HepG2 (cell line): Measurements from ENCODE around the gene FAM174B. TPM values are rescaled to one million over a fixed set of nuclear protein-coding genes. Genes with fewer than 3 reads are reported as not detected.

Experiments used
- ATAC-seq: fragments of 200-7000 bp; cut with Tn5 transposase; 3 replicates; pipeline ENCODE4 v1.9.1; 2020; ENCODE audit warnings: mild to moderate bottlenecking, moderate library complexity
- BruUV-seq: library from RNA; stranded (reverse); fragments of 400-500 nt; replicated peaks from 2 replicates; lab custom pipeline; 2021; lab: Mats Ljungman, UMichigan
- CTCF ChIA-PET: fragments of 300-600 bp; formaldehyde crosslinking; extraction: SDS; loops from one replicate; lab custom pipeline; 2021; ENCODE audit warnings: low total read pairs, inconsistent platforms, low intra/inter-chr PET ratio; lab: Yijun Ruan, JAX
- POLR2A ChIA-PET: fragments of 350-600 bp; sonication (Branson Sonifier 250); formaldehyde crosslinking; loops from one replicate; lab custom pipeline; 2020; ENCODE audit warnings: antibody characterized with exemption, inconsistent platforms; lab: Yijun Ruan, JAX
- DNase-seq: peaks from one replicate; pipeline ENCODE4 v3.0.0-alpha.2; 2015; ENCODE audit warnings: low spot score
- FAIRE-seq: peaks from 3 replicates; lab custom pipeline; 2011; peaks lifted over from hg19 to GRCh38; lab: Jason Lieb, UNC
- H2AFZ ChIP-seq: one replicate; pipeline ENCODE4 v1.6.1; 2011; ENCODE audit warnings: low read length, inconsistent platforms
- H3K27ac ChIP-seq: fragments of 300-600 bp; 3 replicates; pipeline ENCODE4 v1.8.0; 2011; ENCODE audit warnings: mixed run types, mild to moderate bottlenecking, mixed read lengths, low read length, inconsistent platforms; ENCODE audit not compliant: insufficient read depth; ENCODE audit errors: extremely low read length
- H3K27me3 ChIP-seq, 2 experiments: fragments of 200-600 bp in 1 of 2; 2 replicates in 1 of 2; 3 replicates in 1 of 2; pipeline versions ENCODE4 v1.6.0 to v1.8.0; 2011; ENCODE audit warnings: low read length in 2 of 2, mild to moderate bottlenecking in 2 of 2, moderate library complexity in 2 of 2, inconsistent platforms in 1 of 2; ENCODE audit not compliant: insufficient read depth in 2 of 2, control insufficient read depth in 1 of 2
- H3K36me3 ChIP-seq, 2 experiments: fragments of 200-600 bp in 1 of 2; replicated peaks in 1 of 2; 2 replicates in 1 of 2; 3 replicates in 1 of 2; pipeline versions ENCODE4 v1.5.1 to v1.8.0; 2011; ENCODE audit warnings: low read length in 2 of 2, inconsistent platforms in 1 of 2; ENCODE audit not compliant: insufficient read depth in 2 of 2, control insufficient read depth in 1 of 2
- H3K4me1 ChIP-seq: 2 replicates; pipeline ENCODE4 v1.5.1; 2012; ENCODE audit warnings: low read length, inconsistent platforms; ENCODE audit not compliant: insufficient read depth
- H3K4me2 ChIP-seq: 2 replicates; pipeline ENCODE4 v1.6.0; 2011; ENCODE audit warnings: low read depth, low read length, inconsistent platforms
- H3K4me3 ChIP-seq, 3 experiments: fragments of 200-600 bp in 1 of 3; sonication (generic), shearing (Covaris generic) in 1 of 3; replicated peaks in 1 of 3; 2 replicates each; pipeline ENCODE4 v1.5.1; 2011 to 2016; ENCODE audit warnings: low read length in 3 of 3, inconsistent platforms in 2 of 3, low read depth in 2 of 3, mild to moderate bottlenecking in 2 of 3, control low read depth in 1 of 3, mixed read lengths in 1 of 3; ENCODE audit not compliant: insufficient read depth in 1 of 3
- H3K79me2 ChIP-seq: one replicate; pipeline ENCODE4 v1.6.1; 2011; ENCODE audit warnings: low read length, inconsistent platforms; ENCODE audit not compliant: insufficient read depth
- H3K9ac ChIP-seq: 2 replicates; pipeline ENCODE4 v1.6.0; 2011; ENCODE audit warnings: mild to moderate bottlenecking, low read depth, low read length, inconsistent platforms; ENCODE audit not compliant: insufficient read depth
- H3K9me3 ChIP-seq: 2 replicates; pipeline ENCODE4 v1.5.1; 2012; ENCODE audit warnings: mild to moderate bottlenecking, low read length
- H4K20me1 ChIP-seq: 2 replicates; pipeline ENCODE4 v1.6.0; 2011; ENCODE audit warnings: inconsistent platforms, mild to moderate bottlenecking, low read length, moderate library complexity; ENCODE audit not compliant: insufficient read depth
- CERS6 ChIP-seq: sonication (generic); formaldehyde crosslinking; IDR thresholded peaks from 2 replicates; pipeline ENCODE4 v1.5.0; 2020; ENCODE audit warnings: missing genetic modification reagents
- E2F1 ChIP-seq: sonication (generic); formaldehyde crosslinking; IDR thresholded peaks from 2 replicates; pipeline ENCODE4 v1.5.0; 2020; ENCODE audit warnings: missing genetic modification reagents
- ESRRA ChIP-seq: sonication (generic); formaldehyde crosslinking; IDR thresholded peaks from 2 replicates; pipeline ENCODE4 v1.5.1; 2020; ENCODE audit warnings: mild to moderate bottlenecking, low read depth, missing genetic modification reagents
- HCFC1 ChIP-seq: fragments of 150-350 bp; IDR thresholded peaks from 2 replicates; pipeline ENCODE4 v1.6.1; 2014; ENCODE audit warnings: low read depth, low read length
- KDM3A ChIP-seq: IDR thresholded peaks from 2 replicates; pipeline ENCODE4 v1.6.1; 2018; ENCODE audit warnings: low read depth, missing compliant biosample characterization
- NBN ChIP-seq: fragments of 450-650 bp; conservative IDR thresholded peaks from 2 replicates; pipeline ENCODE4 v1.6.1; 2017
- PLRG1 ChIP-seq: fragments of 450-650 bp; conservative IDR thresholded peaks from 2 replicates; pipeline ENCODE4 v1.6.1; 2016
- SALL1 ChIP-seq: sonication (generic); formaldehyde crosslinking; IDR thresholded peaks from 2 replicates; pipeline ENCODE4 v1.8.0; 2022; ENCODE audit warnings: mild to moderate bottlenecking, missing genetic modification reagents
- ZBTB21 ChIP-seq: sonication (generic); formaldehyde crosslinking; IDR thresholded peaks from 2 replicates; pipeline ENCODE4 v1.4.0; 2020; ENCODE audit warnings: missing genetic modification reagents
- ZBTB8A ChIP-seq: sonication (generic); formaldehyde crosslinking; IDR thresholded peaks from 2 replicates; pipeline ENCODE4 v1.4.0; 2020; ENCODE audit warnings: mild to moderate bottlenecking, low read depth, missing genetic modification reagents, borderline replicate concordance
- ZNF451 ChIP-seq: sonication (generic); formaldehyde crosslinking; IDR thresholded peaks from 2 replicates; pipeline ENCODE4 v1.5.0; 2020; ENCODE audit warnings: mild to moderate bottlenecking, missing genetic modification reagents
- ZNF513 ChIP-seq: sonication (generic); formaldehyde crosslinking; conservative IDR thresholded peaks from 2 replicates; pipeline ENCODE4 v1.5.0; 2020; ENCODE audit warnings: missing genetic modification reagents
- WGBS: methylation state at CpG from one replicate; pipeline ENCODE4 v1.1.6; 2017; ENCODE audit warnings: low lambda C conversion rate; 5-methylcytosine and 5-hydroxymethylcytosine counted together
- in situ Hi-C: cut with HindIII; loops from 2 replicates; pipeline ENCODE4 v1.10.0; 2017; ENCODE audit warnings: low pct_unique_long_range_greater_than_20kb; ENCODE audit not compliant: extremely low pct_ligation_motif_present
- intact Hi-C: fragments of 100-400 bp; cut with micrococcal nuclease; formaldehyde crosslinking; loops from one replicate; pipeline ENCODE4 v1.10.0; 2022; ENCODE audit not compliant: unreplicated experiment
- polyA plus RNA-seq, 8 experiments: library from polyadenylated mRNA; depleted of rRNA in 3 of 8; stranded (reverse) in 7 of 8; unstranded in 1 of 8; fragments of >200 nt; fragmentation: Illumina TruSeq in 4 of 8; extraction: Trizol in 4 of 8; gene quantifications; 2 replicates each; pipeline versions ENCODE4 v1.2.1 to v1.2.3, GENCODE V29; 2011 to 2016; ENCODE audit warnings: low read depth in 4 of 8, missing spikeins in 1 of 8, mixed read lengths in 1 of 8; ENCODE audit not compliant: insufficient read depth in 1 of 8
- total RNA-seq, 5 experiments: library from RNA; depleted of rRNA; stranded (reverse); fragments of >200 nt; fragmentation: Illumina TruSeq; extraction: Trizol; gene quantifications; 2 replicates each; pipeline ENCODE4 v1.2.3, GENCODE V29; 2016; ENCODE audit warnings: low read depth in 1 of 5

Gene FAM174B
- total and polyA plus RNA-seq, 2 of the 13 experiments (the other 11 are each of a cell fraction or from before 2014, with no cell fraction given): 0.90 to 2.1 TPM

- H3K9ac ChIP-seq: no peak overlapping the region
- FAIRE-seq: no peak
- ATAC-seq: no peak
- no peaks in the 10 kb centered on the region; the same call in 1 of the 2 replicates for H3K9me3 ChIP-seq
- no TSS peak for BruUV-seq
- no peaks in the 10 kb centered on the region for H3K36me3 ChIP-seq
- intact Hi-C loops (no loop called here), in situ Hi-C loops (no loop called here)
- DNase-seq: no peak
- H3K4me1 ChIP-seq: 0 out of 2 replicates have a peak, but pooled peaks cover 7% of the 10 kb centered on the region
- no peak overlapping the region for H3K27ac ChIP-seq
- H3K79me2 ChIP-seq: no peaks in the 10 kb centered on the region
- WGBS: 22% methylated on average over 5 of the region's 5 CpGs
- no peak overlapping the region for H2AFZ ChIP-seq
- H3K27me3 ChIP-seq: no peaks in the 10 kb centered on the region
- no peak overlapping the region for H3K4me3 ChIP-seq
- no peak overlapping the region for H3K4me2 ChIP-seq
- POLR2A ChIA-PET: no interaction called here
- CTCF ChIA-PET: no interaction called here
- H4K20me1 ChIP-seq: no peaks in the 10 kb centered on the region
- TF ChIP-seq ZBTB21 (CRISPR knock-in tag) (no peak), ZNF451 (CRISPR knock-in tag) (no peak), ZBTB8A (CRISPR knock-in tag) (no peak), HCFC1 (no peak), ZNF513 (CRISPR knock-in tag) (no peak), E2F1 (CRISPR knock-in tag) (no peak), NBN (no peak), PLRG1 (no peak), ESRRA (CRISPR knock-in tag) (no peak), KDM3A (CRISPR knock-in tag) (no peak), SALL1 (CRISPR knock-in tag) (no peak), CERS6 (CRISPR knock-in tag) (no peak)
Measured at GRCh38 chr15:92603743-92604470, 51.7 kb downstream of the FAM174B start.
